Stimulated activated CD8-positive, alpha-beta memory T cell treated with anti-CD3 and anti-CD28 coated beads, Interleukin-7, amount 100 ng/mL, for 24 hours (primary cell): Measurements from ENCODE around the gene ATE1.
"Not testable (repeated sequence)": the region's sequence is repeated elsewhere in the genome, so short reads cannot be mapped to it uniquely, and the experiment has no call there.

Experiments used
- DNase-seq: peaks from one replicate; pipeline ENCODE4 v3.0.0-alpha.2; 2020; ENCODE audit warnings: low read depth

Gene ATE1

GRCh38 chr10:121787169-121787568 is 140.7 kb downstream of the ATE1 start:
- DNase-seq, result no peak

GRCh38 chr10:121783782-121784372 is 144.0 kb downstream of the ATE1 start:
- no peak for DNase-seq

- no peak for DNase-seq
These were observed 146.7 kb downstream of the ATE1 start for GRCh38 chr10:121781101-121781500.

- no peak for DNase-seq
These were observed 153.0 kb downstream of the ATE1 start for GRCh38 chr10:121774813-121775212.

GRCh38 chr10:121774404-121774803 is 153.4 kb downstream of the ATE1 start:
- DNase-seq, result no peak

- no peak for DNase-seq
These were observed 154.9 kb downstream of the ATE1 start for GRCh38 chr10:121772884-121773283.

- DNase-seq, result no peak
These were observed 155.4 kb downstream of the ATE1 start for GRCh38 chr10:121772406-121772805.

- no peak for DNase-seq
These were observed 155.9 kb downstream of the ATE1 start for GRCh38 chr10:121771966-121772365.

GRCh38 chr10:121766426-121766825 is 161.4 kb downstream of the ATE1 start:
- DNase-seq, result no peak

GRCh38 chr10:121765204-121765603 is 162.6 kb downstream of the ATE1 start:
- DNase-seq, result no peak

GRCh38 chr10:121764233-121764942 is 163.4 kb downstream of the ATE1 start:
- DNase-seq, result no peak

- DNase-seq, result not testable (repeated sequence)
These were observed 170.6 kb downstream of the ATE1 start for GRCh38 chr10:121757241-121757640.

- DNase-seq, result not testable (repeated sequence)
These were observed 172.3 kb downstream of the ATE1 start for GRCh38 chr10:121755496-121755895.

GRCh38 chr10:121754666-121755065 is 173.2 kb downstream of the ATE1 start:
- DNase-seq, result no peak

- DNase-seq, result no peak
These were observed 173.9 kb downstream of the ATE1 start for GRCh38 chr10:121753726-121754476.

- DNase-seq, result no peak
These were observed 176.6 kb downstream of the ATE1 start for GRCh38 chr10:121751191-121751760.

GRCh38 chr10:121747163-121747775 is 180.6 kb downstream of the ATE1 start:
- no peak for DNase-seq

GRCh38 chr10:121741248-121741792 is 186.5 kb downstream of the ATE1 start:
- no peak for DNase-seq

- no peak for DNase-seq
These were observed 187.8 kb downstream of the ATE1 start for GRCh38 chr10:121740069-121740468.

GRCh38 chr10:121739114-121739513 is 188.7 kb downstream of the ATE1 start:
- DNase-seq, result no peak

- no peak for DNase-seq
These were observed 191.3 kb downstream of the ATE1 start for GRCh38 chr10:121736315-121737130.
